ENCODE measurements around the gene NBEAL2.

Gene NBEAL2

GRCh38 chr3:46999516-47000197, 20.2 kb downstream of the NBEAL2 start:
- no peak for TF ChIP-seq POLR2A (IDR thresholded peaks at IDR 0.05; ENCODE audit: low read depth, low read length)
- TF ChIP-seq POLR2AphosphoS5 (IDR thresholded peaks at IDR 0.05; ENCODE audit: low read depth, low read length) = no peak
- TF ChIP-seq PAX5 (IDR thresholded peaks at IDR 0.05; ENCODE audit: insufficient read depth, low read length, severe bottlenecking) = no peak
- no peak for TF ChIP-seq TAF1 (IDR thresholded peaks at IDR 0.05; ENCODE audit: low read depth, low read length)
- TF ChIP-seq SPI1 (IDR thresholded peaks at IDR 0.05; ENCODE audit: low read depth, low read length) = no peak
- no peak for TF ChIP-seq POU2F2 (IDR thresholded peaks at IDR 0.05; ENCODE audit: low read depth, low read length)
- FAIRE-seq (no peak), DNase-seq (ENCODE audit: insufficient read length, low spot score) (peak; percentile 20)

GRCh38 chr3:47000198-47000815, 20.8 kb downstream of the NBEAL2 start:
- peak; percentile 18 for DNase-seq (ENCODE audit: insufficient read length, low spot score)
- TF ChIP-seq POLR2A (IDR thresholded peaks at IDR 0.05; ENCODE audit: low read depth, low read length) (no peak), TAF1 (IDR thresholded peaks at IDR 0.05; ENCODE audit: low read depth, low read length) (no peak)
- FAIRE-seq = no peak

- TF ChIP-seq POLR2AphosphoS5 (IDR thresholded peaks at IDR 0.05; ENCODE audit: low read depth, low read length) (no peak), POLR2A (IDR thresholded peaks at IDR 0.05; ENCODE audit: low read depth, low read length) (no peak), POU2F2 (IDR thresholded peaks at IDR 0.05; ENCODE audit: low read depth, low read length) (no peak), SPI1 (IDR thresholded peaks at IDR 0.05; ENCODE audit: low read depth, low read length) (no peak), PAX5 (IDR thresholded peaks at IDR 0.05; ENCODE audit: insufficient read depth, low read length, severe bottlenecking) (no peak), TAF1 (IDR thresholded peaks at IDR 0.05; ENCODE audit: low read depth, low read length) (no peak)
- FAIRE-seq (no peak), DNase-seq (ENCODE audit: insufficient read length, low spot score) (no peak)
Observed at GRCh38 chr3:47000922-47001730, 21.7 kb downstream of the NBEAL2 start.

GRCh38 chr3:47001731-47002170, 22.3 kb downstream of the NBEAL2 start:
- DNase-seq (ENCODE audit: insufficient read length, low spot score) = no peak
- no peak for FAIRE-seq
- TF ChIP-seq TAF1 (IDR thresholded peaks at IDR 0.05; ENCODE audit: low read depth, low read length) (no peak), PAX5 (IDR thresholded peaks at IDR 0.05; ENCODE audit: insufficient read depth, low read length, severe bottlenecking) (no peak), POLR2A (IDR thresholded peaks at IDR 0.05; ENCODE audit: low read depth, low read length) (no peak), POU2F2 (IDR thresholded peaks at IDR 0.05; ENCODE audit: low read depth, low read length) (no peak), SPI1 (IDR thresholded peaks at IDR 0.05; ENCODE audit: low read depth, low read length) (no peak), POLR2AphosphoS5 (IDR thresholded peaks at IDR 0.05; ENCODE audit: low read depth, low read length) (no peak)

- FAIRE-seq (no peak), DNase-seq (ENCODE audit: insufficient read length, low spot score) (peak; percentile 20)
- TF ChIP-seq POLR2A (IDR thresholded peaks at IDR 0.05; ENCODE audit: low read depth, low read length) (no peak), TAF1 (IDR thresholded peaks at IDR 0.05; ENCODE audit: low read depth, low read length) (no peak), POU2F2 (IDR thresholded peaks at IDR 0.05; ENCODE audit: low read depth, low read length) (no peak), SPI1 (IDR thresholded peaks at IDR 0.05; ENCODE audit: low read depth, low read length) (no peak)
Observed at GRCh38 chr3:47002171-47003055, 22.9 kb downstream of the NBEAL2 start.

- FAIRE-seq (no peak), DNase-seq (ENCODE audit: insufficient read length, low spot score) (no peak)
- TF ChIP-seq SPI1 (IDR thresholded peaks at IDR 0.05; ENCODE audit: low read depth, low read length) = no peak
- TF ChIP-seq POLR2AphosphoS5 (IDR thresholded peaks at IDR 0.05; ENCODE audit: low read depth, low read length) = no peak
- TF ChIP-seq POLR2A (IDR thresholded peaks at IDR 0.05; ENCODE audit: low read depth, low read length) = no peak
- TF ChIP-seq POU2F2 (IDR thresholded peaks at IDR 0.05; ENCODE audit: low read depth, low read length) = no peak
- no peak for TF ChIP-seq PAX5 (IDR thresholded peaks at IDR 0.05; ENCODE audit: insufficient read depth, low read length, severe bottlenecking)
- no peak for TF ChIP-seq TAF1 (IDR thresholded peaks at IDR 0.05; ENCODE audit: low read depth, low read length)
Observed at GRCh38 chr3:47003056-47003410, 23.6 kb downstream of the NBEAL2 start.

GRCh38 chr3:47003461-47004368, 24.2 kb downstream of the NBEAL2 start:
- no peak for FAIRE-seq
- TF ChIP-seq POU2F2 (IDR thresholded peaks at IDR 0.05; ENCODE audit: low read depth, low read length) = no peak
- TF ChIP-seq PAX5 (IDR thresholded peaks at IDR 0.05; ENCODE audit: insufficient read depth, low read length, severe bottlenecking) = no peak
- TF ChIP-seq POLR2AphosphoS5 (IDR thresholded peaks at IDR 0.05; ENCODE audit: low read depth, low read length) = no peak
- TF ChIP-seq POLR2A (IDR thresholded peaks at IDR 0.05; ENCODE audit: low read depth, low read length) = no peak
- TF ChIP-seq TAF1 (IDR thresholded peaks at IDR 0.05; ENCODE audit: low read depth, low read length) = no peak
- TF ChIP-seq SPI1 (IDR thresholded peaks at IDR 0.05; ENCODE audit: low read depth, low read length) = no peak

More at GRCh38 chr3:47003461-47004368, 24.2 kb downstream of the NBEAL2 start:
- DNase-seq (ENCODE audit: insufficient read length, low spot score) = peak; percentile 15
